COR-L47 (cell line): Measurements from ENCODE around the gene FGF12.

Source experiments
- DNase-seq: peaks from one replicate; lab custom pipeline; 2025; lab: John Stamatoyannopoulos, UW

The FGF12 gene

DNA sequence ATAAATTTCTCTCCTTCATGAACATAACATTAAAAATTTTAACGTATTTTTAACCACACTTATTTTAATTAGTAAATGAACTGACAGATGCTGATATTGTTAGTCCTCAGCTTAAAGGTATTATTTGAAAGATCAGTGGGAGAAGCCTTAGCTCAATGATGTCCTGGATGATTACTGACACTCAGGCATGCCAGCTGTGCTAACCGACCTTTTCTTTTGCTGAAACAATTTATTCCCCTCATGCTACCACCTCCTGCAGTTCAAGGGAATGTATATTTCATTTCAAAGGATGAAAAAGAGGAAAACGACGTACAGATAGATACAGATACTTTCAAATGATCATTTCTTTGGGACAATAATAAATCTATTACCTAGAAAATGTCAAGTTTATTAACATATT lies 620.8 kb downstream of the FGF12 start:
- no peak for DNase-seq

DNA sequence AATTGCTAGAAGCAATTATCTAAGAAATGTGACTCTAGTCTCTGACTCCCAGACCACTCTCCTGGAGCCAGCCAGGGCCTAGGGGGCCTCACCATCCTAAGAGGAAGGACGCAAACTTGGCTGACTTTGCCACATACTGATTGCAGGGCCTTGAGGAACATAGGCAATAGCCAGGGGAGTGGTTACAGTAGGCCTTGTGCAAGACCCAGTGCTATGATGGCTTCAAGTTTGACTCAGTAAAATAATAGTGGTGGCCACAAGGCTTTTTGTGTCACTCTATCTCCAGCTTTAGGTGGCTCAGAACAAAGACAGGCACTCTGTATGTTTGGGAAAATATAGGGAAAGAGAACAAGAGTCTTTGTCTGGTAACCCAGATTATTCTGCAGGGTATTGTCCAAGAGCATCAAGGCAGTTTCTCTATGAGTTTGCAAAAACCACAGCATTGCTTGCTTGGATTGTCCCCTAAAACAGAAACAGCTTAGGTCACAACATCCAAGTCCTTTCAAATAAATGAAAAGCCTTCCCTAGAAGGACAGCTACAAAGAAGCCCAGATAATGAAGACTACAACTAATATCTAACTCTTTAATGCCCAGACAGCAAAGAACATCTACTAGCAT lies 634.8 kb downstream of the FGF12 start:
- no peak for DNase-seq

DNA sequence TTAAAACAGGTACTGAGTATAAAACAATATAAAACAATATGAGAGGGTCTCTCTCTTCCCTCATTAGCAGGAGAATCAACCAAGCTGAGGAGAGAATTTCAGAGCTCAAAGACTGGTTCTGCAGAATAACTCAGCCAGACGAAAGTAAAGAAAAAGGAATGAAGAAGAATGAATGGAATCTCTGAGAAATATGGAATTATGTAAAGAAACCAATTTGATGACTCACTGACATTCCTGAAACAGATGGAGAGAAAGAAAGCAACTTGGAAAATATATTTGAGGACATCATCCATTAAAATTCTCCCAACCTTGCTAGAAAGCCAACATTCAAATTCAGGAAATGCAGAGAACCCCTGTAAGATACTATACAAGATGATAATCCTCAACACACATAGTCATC lies 635.5 kb downstream of the FGF12 start:
- no peak for DNase-seq

DNA sequence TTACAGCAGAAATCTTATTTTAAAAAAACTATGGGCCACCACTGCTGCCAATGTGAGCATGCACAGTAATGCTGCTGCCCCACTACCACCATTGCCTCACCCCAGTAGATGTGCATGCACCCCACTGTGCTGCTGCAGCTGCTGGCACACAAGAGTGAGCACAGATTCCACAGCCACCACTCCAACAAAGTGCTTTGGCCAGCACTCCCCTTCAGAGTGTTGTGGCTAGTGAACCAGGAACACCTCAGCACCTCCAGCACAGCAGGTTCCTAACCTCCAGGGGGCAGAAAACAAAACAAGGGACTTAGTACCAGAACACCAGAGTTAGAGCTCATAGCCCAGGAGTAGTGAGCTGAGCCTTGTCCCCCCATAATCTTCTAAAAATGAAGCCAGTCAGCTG lies 636.8 kb downstream of the FGF12 start:
- DNase-seq = no peak
